ENCODE results near the gene CFDP1. TPM values are rescaled to one million over a fixed set of nuclear protein-coding genes. Genes with fewer than 3 reads are reported as not detected.

CFDP1 gene
- total and polyA plus RNA-seq, 2 experiments from 2014 or later: 97.1 to 116 TPM

GRCh38 chr16:75337430-75337829 lies 95.9 kb downstream of the CFDP1 start:
- Histone ChIP-seq H3K4me2 (no peak overlapping the region), H3K36me3 (replicated peaks; ENCODE audit: insufficient read depth, low read depth) (no peaks in the 10 kb centered on the region), H3K4me1 (ENCODE audit: insufficient read depth) (peaks cover 22% of the 10 kb centered on the region), H3K27me3 (no peaks in the 10 kb centered on the region), H2AFZ (no peak overlapping the region), H3K9me3 (ENCODE audit: low read depth) (no peaks in the 10 kb centered on the region), H4K20me1 (ENCODE audit: insufficient read depth, poor library complexity, severe bottlenecking) (no peaks in the 10 kb centered on the region), H3K9me2 (replicated peaks; ENCODE audit: insufficient read depth) (no peaks in the 10 kb centered on the region), H3K4me3 (no peak overlapping the region), H3K79me2 (no peaks in the 10 kb centered on the region), H3K27ac (no peak overlapping the region)
- DNase-seq (ENCODE audit: low spot score): no peak
- WGBS (ENCODE audit: low lambda C conversion rate, missing lambda C conversion rate): 95% methylated on average over 6 of the region's 6 CpGs
- TF ChIP-seq EZH2 (IDR thresholded peaks at IDR 0.05; ENCODE audit: borderline replicate concordance) (no peak), EZH2phosphoT487 (IDR thresholded peaks at IDR 0.05; ENCODE audit: low read depth, severe bottlenecking, unreplicated experiment) (no peak)
- TF ChIP-seq, protein P1, sequence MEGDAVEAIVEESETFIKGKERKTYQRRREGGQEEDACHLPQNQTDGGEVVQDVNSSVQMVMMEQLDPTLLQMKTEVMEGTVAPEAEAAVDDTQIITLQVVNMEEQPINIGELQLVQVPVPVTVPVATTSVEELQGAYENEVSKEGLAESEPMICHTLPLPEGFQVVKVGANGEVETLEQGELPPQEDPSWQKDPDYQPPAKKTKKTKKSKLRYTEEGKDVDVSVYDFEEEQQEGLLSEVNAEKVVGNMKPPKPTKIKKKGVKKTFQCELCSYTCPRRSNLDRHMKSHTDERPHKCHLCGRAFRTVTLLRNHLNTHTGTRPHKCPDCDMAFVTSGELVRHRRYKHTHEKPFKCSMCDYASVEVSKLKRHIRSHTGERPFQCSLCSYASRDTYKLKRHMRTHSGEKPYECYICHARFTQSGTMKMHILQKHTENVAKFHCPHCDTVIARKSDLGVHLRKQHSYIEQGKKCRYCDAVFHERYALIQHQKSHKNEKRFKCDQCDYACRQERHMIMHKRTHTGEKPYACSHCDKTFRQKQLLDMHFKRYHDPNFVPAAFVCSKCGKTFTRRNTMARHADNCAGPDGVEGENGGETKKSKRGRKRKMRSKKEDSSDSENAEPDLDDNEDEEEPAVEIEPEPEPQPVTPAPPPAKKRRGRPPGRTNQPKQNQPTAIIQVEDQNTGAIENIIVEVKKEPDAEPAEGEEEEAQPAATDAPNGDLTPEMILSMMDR (IDR thresholded peaks at IDR 0.05; ENCODE audit: poor library complexity): no peak

- no peak overlapping the region for H3K4me3 ChIP-seq
- TF ChIP-seq, protein P1 (IDR thresholded peaks at IDR 0.05; ENCODE audit: poor library complexity): no peak
- TF ChIP-seq EZH2phosphoT487 (IDR thresholded peaks at IDR 0.05; ENCODE audit: low read depth, severe bottlenecking, unreplicated experiment) (no peak), EZH2 (IDR thresholded peaks at IDR 0.05; ENCODE audit: borderline replicate concordance) (no peak)
- H3K79me2 ChIP-seq: no peaks in the 10 kb centered on the region
- DNase-seq (ENCODE audit: low spot score): no peak
- H3K9me2 ChIP-seq (replicated peaks; ENCODE audit: insufficient read depth): no peaks in the 10 kb centered on the region
- peaks cover 14% of the 10 kb centered on the region for H3K4me1 ChIP-seq (ENCODE audit: insufficient read depth)
- no peak overlapping the region for H2AFZ ChIP-seq
- WGBS (ENCODE audit: low lambda C conversion rate, missing lambda C conversion rate): 98% methylated on average over 2 of the region's 2 CpGs
- H3K27me3 ChIP-seq: no peaks in the 10 kb centered on the region
- no peak overlapping the region for H3K4me2 ChIP-seq
- H4K20me1 ChIP-seq (ENCODE audit: insufficient read depth, poor library complexity, severe bottlenecking): no peaks in the 10 kb centered on the region
- H3K9me3 ChIP-seq (ENCODE audit: low read depth): no peaks in the 10 kb centered on the region
- no peaks in the 10 kb centered on the region for H3K36me3 ChIP-seq (replicated peaks; ENCODE audit: insufficient read depth, low read depth)
- H3K27ac ChIP-seq: no peak overlapping the region
Observed at GRCh38 chr16:75336521-75336920, 96.8 kb downstream of the CFDP1 start.

DNA sequence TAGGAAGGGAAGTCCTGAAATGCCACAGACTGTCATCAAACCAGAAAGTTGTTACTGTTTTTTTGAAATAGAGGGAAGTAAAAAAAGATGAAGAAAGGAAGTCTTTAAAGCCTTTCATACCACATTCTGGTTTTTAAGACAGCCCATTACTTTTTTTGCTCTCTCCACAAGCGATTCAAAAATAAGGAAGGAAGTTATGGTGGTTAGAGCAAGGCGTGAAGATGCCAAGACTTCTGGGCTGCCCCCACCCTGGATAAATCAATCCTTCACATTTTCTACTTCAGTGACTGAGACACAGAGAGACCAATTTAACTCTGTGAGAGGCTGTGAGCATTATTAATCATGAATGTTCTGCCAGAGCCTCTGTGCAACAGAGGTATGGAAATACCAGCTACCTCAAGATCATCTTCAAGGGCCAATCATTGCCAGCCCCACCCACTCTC lies 99.6 kb downstream of the CFDP1 start:
- no peaks in the 10 kb centered on the region for H3K27me3 ChIP-seq
- no peaks in the 10 kb centered on the region for H3K79me2 ChIP-seq
- H4K20me1 ChIP-seq (ENCODE audit: insufficient read depth, poor library complexity, severe bottlenecking): no peaks in the 10 kb centered on the region
- H3K36me3 ChIP-seq (replicated peaks; ENCODE audit: insufficient read depth, low read depth): no peaks in the 10 kb centered on the region
- no peak overlapping the region for H2AFZ ChIP-seq
- TF ChIP-seq EZH2phosphoT487 (IDR thresholded peaks at IDR 0.05; ENCODE audit: low read depth, severe bottlenecking, unreplicated experiment) (no peak), EZH2 (IDR thresholded peaks at IDR 0.05; ENCODE audit: borderline replicate concordance) (no peak)
- TF ChIP-seq, protein P1 (IDR thresholded peaks at IDR 0.05; ENCODE audit: poor library complexity): no peak
- DNase-seq (ENCODE audit: low spot score): no peak
- no peak overlapping the region for H3K4me2 ChIP-seq
- no peaks in the 10 kb centered on the region for H3K9me2 ChIP-seq (replicated peaks; ENCODE audit: insufficient read depth)
- peaks cover 4% of the 10 kb centered on the region for H3K4me1 ChIP-seq (ENCODE audit: insufficient read depth)
- no peak overlapping the region for H3K27ac ChIP-seq
- H3K4me3 ChIP-seq: no peak overlapping the region
- H3K9me3 ChIP-seq (ENCODE audit: low read depth): no peaks in the 10 kb centered on the region
- whole genome bisulfite sequencing (ENCODE audit: low lambda C conversion rate, missing lambda C conversion rate): 86% methylated on average over 2 of the region's 2 CpGs

DNA sequence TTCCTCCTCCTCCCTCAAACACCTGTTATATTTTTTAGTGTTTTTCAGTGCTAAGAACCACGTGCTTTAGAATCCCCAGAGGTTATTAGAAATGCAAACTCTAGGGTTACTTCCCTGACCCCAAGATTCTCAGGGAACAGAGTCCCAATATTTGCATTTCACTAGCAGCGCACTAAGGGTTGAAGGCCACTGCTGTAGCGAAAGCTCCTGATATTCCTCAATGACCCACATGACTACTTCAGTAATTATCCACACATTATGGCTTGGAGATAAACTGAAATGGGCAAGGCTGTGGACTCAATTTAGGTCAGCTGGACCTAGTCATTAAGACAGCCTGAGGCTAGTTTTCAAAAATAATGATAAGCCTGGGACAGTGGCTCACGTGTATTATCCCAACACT lies 103.4 kb downstream of the CFDP1 start:
- H3K9me3 ChIP-seq (ENCODE audit: low read depth): no peaks in the 10 kb centered on the region
- no peak for TF ChIP-seq EZH2 (IDR thresholded peaks at IDR 0.05; ENCODE audit: borderline replicate concordance)
- no peak for TF ChIP-seq EZH2phosphoT487 (IDR thresholded peaks at IDR 0.05; ENCODE audit: low read depth, severe bottlenecking, unreplicated experiment)
- TF ChIP-seq, protein P1 (IDR thresholded peaks at IDR 0.05; ENCODE audit: poor library complexity): no peak
- no peak overlapping the region for H2AFZ ChIP-seq
- WGBS (ENCODE audit: low lambda C conversion rate, missing lambda C conversion rate): 58% methylated on average over 4 of the region's 4 CpGs
- H3K9me2 ChIP-seq (replicated peaks; ENCODE audit: insufficient read depth): no peaks in the 10 kb centered on the region
- no peaks in the 10 kb centered on the region for H3K79me2 ChIP-seq
- H3K4me2 ChIP-seq: no peak overlapping the region
- H3K27me3 ChIP-seq: no peaks in the 10 kb centered on the region
- DNase-seq (ENCODE audit: low spot score): peak; percentile 20
- H3K4me3 ChIP-seq: no peak overlapping the region
- H3K27ac ChIP-seq: peak overlapping the region; percentile 67
- no peaks in the 10 kb centered on the region for H4K20me1 ChIP-seq (ENCODE audit: insufficient read depth, poor library complexity, severe bottlenecking)
- H3K4me1 ChIP-seq (ENCODE audit: insufficient read depth): peaks cover 4% of the 10 kb centered on the region
- H3K36me3 ChIP-seq (replicated peaks; ENCODE audit: insufficient read depth, low read depth): no peaks in the 10 kb centered on the region

Data from hepatocyte (in vitro differentiated cells).